RWPE1 (cell line): ENCODE data around the gene CIZ1.

Experiments used
- CTCF ChIA-PET: fragments of 350-600 bp; sonication (Branson Sonifier 250); formaldehyde crosslinking; extraction: SDS; loops from one replicate; lab custom pipeline; 2021; lab: Yijun Ruan, JAX
- POLR2A ChIA-PET: fragments of 400-600 bp; formaldehyde crosslinking; extraction: SDS; loops from one replicate; lab custom pipeline; 2020; ENCODE audit warnings: antibody characterized with exemption; ENCODE audit not compliant: low non-redundant PET; lab: Yijun Ruan, JAX
- DNase-seq: peaks from one replicate; pipeline ENCODE4 v3.0.0; 2012; ENCODE audit warnings: low spot score
- H3K27ac ChIP-seq: fragments of 450-650 bp; 2 replicates; pipeline ENCODE4 v1.5.1; 2017
- TF ChIP-seq, protein P1 (sequence below): fragments of 450-650 bp; conservative IDR thresholded peaks from 2 replicates; pipeline ENCODE4 v1.5.1; 2017; ENCODE audit warnings: low read depth, mild to moderate bottlenecking

CIZ1 gene

DNA sequence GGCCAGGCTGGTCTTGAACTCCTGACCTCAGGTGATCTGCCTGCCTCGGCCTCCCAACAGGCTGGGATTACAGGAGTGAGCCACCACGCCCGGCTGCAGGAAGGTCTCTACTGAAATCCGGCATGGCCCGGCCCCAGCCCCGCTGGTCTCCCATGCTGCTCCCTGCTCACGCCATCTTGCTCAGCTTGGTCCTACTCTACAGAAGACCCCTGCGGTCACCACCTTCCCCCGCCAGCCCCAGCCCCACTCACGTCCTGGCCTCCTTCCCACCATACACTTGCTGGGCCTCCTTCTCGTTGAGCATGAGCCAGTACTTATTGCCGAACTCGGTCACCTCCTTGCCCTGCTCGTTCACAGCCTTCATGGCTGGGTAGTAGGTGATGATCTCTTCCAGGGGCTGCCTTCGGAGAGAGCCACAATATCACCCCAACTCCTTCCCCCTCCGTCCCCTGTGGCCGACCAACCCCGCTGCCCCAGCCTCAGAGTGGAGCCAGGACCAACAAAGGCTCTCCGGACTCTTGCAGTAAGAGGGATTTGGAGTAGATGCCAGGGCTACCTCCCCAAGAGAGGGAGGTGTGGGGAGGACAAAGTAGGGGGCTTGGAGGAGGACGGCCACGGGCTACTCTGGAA, 67.8 kb downstream of the CIZ1 start:
- CTCF ChIA-PET: interaction anchor here (1.4 kb wide), 1 partner anchor 37 kb away, joined by 5 read pairs; no protein-coding TSS in a partner anchor
- POLR2A ChIA-PET: no interaction called here
- TF ChIP-seq, protein P1, sequence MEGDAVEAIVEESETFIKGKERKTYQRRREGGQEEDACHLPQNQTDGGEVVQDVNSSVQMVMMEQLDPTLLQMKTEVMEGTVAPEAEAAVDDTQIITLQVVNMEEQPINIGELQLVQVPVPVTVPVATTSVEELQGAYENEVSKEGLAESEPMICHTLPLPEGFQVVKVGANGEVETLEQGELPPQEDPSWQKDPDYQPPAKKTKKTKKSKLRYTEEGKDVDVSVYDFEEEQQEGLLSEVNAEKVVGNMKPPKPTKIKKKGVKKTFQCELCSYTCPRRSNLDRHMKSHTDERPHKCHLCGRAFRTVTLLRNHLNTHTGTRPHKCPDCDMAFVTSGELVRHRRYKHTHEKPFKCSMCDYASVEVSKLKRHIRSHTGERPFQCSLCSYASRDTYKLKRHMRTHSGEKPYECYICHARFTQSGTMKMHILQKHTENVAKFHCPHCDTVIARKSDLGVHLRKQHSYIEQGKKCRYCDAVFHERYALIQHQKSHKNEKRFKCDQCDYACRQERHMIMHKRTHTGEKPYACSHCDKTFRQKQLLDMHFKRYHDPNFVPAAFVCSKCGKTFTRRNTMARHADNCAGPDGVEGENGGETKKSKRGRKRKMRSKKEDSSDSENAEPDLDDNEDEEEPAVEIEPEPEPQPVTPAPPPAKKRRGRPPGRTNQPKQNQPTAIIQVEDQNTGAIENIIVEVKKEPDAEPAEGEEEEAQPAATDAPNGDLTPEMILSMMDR: no peak
- peak overlapping the region; percentile 95; the same call in 1 of the 2 replicates for H3K27ac ChIP-seq
- DNase-seq: no peak

DNA sequence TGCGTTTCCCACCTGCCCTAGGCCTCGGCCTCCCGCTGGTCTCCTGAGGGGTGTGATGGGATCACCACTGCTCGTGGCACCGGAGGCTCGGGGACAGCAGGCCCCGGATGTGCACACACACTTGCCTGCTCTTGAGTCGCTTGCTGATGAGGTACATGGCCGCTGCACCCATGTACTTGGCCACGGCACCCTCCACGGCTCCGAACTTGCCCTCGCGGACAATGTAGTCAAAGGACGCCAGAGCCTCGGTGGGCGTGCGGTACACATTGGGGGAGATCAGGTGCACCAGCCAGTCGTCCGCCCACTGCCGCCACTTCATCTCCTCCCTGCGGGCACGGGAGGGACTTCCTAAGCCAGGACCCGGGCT, 68.6 kb downstream of the CIZ1 start:
- ChIA-PET CTCF (no interaction called here), POLR2A (no interaction called here)
- no peak for DNase-seq
- peak overlapping the region; percentile 42; the same call in 1 of the 2 replicates for H3K27ac ChIP-seq
- TF ChIP-seq, protein P1: no peak

DNA sequence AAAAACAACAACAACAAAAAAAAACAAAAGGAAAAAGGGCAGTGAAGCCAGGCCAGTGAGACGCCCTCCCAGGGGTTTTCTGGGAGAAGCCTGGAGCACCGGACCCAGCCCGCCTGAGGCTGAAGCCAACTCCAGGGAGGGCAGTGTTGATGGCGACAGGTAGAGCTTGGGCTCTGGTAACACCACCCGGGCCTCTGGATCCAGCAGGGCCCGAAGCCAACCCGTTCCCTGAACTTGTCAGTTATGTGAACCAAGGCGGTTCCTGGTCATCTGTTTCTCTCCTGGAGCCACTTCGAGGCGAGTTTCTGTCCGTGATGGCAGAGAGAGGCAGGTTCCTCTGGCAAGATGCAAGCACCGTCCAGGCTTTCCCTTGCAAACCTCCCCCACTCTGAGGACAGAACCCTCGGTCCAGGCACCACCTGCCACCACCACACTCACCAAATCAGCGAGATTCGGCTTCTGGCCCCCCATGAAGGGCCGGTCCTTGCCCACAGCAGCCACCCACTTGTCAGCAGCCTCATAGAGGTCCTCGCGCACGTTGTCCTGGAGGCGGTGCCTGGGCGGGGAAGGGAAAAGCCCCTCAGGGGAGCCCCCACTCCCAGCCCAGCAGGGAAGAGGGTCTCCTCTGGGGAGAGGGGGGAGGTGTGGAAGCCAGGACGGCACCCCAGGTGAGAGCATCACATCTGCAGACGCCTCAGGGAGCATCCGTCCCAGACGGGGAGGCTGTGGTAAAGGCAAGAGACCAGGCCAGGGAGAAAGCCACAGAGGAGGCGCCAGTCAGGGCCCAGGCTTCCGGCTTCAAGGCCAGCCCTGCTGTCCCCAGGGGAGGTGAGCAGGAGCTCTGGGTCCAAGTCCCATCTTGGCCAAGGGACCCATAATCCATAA, 69.2 kb downstream of the CIZ1 start:
- CTCF ChIA-PET: interaction anchor here (0.5 kb wide), 1 partner anchor 81 kb away, joined by 3 read pairs; the partner anchor contains the start of gene DNM1
- TF ChIP-seq, protein P1: no peak
- no peak for DNase-seq
- POLR2A ChIA-PET: no interaction called here
- H3K27ac ChIP-seq: peak overlapping the region; percentile 42

DNA sequence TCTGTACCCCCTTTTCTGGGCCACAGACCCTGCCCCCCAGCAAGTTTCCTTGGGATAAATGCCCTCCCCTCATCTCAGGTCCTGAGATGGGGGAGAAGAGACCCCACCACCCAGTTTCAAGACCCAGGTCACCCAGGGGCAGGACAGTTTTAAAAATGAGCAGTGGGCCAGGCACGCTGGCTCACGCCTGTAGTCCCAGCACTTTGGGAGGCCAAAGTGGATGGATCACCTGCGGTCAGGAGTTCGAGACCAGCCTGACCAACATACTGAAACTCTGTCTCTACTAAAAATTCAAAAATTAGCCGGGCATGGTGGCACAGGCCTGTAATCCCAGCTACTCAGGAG, 69.9 kb downstream of the CIZ1 start:
- TF ChIP-seq, protein P1: no peak
- H3K27ac ChIP-seq: peak overlapping the region; percentile 42
- ChIA-PET CTCF (no interaction called here), POLR2A (no interaction called here)
- DNase-seq: no peak

DNA sequence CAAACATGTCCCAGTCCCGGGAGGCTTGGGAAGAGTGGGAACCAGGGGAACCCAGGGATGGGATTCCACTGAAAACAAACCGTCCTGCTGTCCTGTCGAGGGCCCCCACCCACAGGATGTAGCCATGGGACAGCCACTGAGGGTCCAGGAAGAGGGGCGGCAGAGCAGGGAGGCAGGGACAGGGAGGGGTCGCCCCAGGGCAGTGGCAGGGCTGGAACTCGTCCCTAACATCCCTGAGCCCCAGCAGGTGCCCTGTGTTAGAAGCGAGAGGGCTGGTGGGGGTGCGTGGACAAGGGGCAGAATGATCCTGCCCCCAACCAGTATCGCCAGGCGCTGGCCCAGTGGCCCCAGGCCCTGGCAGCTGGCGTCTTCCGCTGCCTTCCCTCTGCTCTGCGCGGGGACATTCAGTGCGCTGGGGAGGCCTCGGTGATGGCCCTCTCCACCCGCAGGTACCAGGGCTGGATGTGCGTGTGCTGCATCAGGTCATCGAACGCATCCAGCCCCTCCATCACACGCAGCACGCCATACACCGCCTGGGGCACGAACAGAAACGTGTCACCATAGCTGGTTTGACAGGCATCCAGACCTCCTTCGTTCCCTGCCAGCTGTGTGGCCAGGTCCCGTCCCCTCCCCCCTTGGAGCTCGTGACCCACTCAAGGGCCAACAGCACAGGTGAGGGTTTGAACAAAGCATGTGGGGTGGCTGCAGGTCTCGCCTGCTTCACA, 70.5 kb downstream of the CIZ1 start:
- DNase-seq: no peak
- peak overlapping the region; percentile 42 for H3K27ac ChIP-seq
- ChIA-PET POLR2A (no interaction called here), CTCF (no interaction called here)
- TF ChIP-seq, protein P1: no peak

DNA sequence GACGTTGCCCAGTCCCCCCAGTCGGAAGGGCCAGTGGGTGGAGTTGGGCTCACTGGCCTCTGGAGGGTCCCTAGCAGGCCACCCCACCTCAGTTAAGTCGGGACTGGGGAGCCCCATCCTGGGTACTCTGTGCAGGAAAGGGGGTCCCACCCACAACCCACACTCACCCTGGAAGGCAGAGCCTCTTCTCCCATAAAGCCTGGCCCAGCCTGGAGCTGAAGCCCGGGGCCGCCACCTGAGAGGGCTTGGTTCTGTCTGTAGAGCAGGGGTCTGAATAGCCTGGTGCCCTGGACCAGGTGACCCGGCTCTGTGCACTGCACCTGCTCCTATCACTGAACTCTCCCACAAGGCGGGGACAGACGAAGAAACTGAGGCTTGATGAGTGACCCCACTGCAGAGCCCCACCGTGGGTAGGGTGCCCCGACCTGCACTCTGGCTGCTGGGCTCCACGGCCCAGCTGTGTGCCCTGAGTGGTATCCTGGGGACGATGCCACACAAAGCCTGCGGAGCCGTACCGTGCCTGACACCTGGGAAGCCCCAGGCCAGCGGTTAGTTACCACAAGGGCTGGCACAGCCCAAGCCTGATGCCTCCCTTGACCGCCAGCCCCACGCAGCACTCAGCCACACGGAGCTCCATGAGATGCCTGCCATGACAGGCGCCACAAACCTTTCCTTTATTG, 71.2 kb downstream of the CIZ1 start:
- CTCF ChIA-PET: no interaction called here
- POLR2A ChIA-PET: no interaction called here
- no peak for DNase-seq
- peak overlapping the region; percentile 42 for H3K27ac ChIP-seq
- TF ChIP-seq, protein P1: no peak
